Right lobe of liver (tissue), 6 donors: ENCODE measurements around the gene PPIL1. TPM values are rescaled to one million over a fixed set of nuclear protein-coding genes. Genes with fewer than 3 reads are reported as not detected.

Experiments
- ATAC-seq, 4 donors: fragments of 200-7000 bp; cut with Tn5 transposase; one replicate each; pipeline ENCODE4 v1.9.1; 2020; ENCODE audit warnings: mild to moderate bottlenecking in 4 of 4, moderate library complexity in 4 of 4
- DNase-seq, 3 donors: peaks; one replicate each; pipeline ENCODE4 v3.0.0-alpha.2; 2020
- H3K27ac ChIP-seq, 3 donors: fragments of 200-600 bp; one replicate each; pipeline ENCODE4 v1.8.0; 2022
- H3K27me3 ChIP-seq, 2 donors: fragments of 200-600 bp; one replicate each; pipeline ENCODE4 v1.8.0; 2022
- H3K36me3 ChIP-seq, 4 donors: fragments of 200-600 bp; sonication (generic) in 1 of 4; one replicate each; pipeline versions ENCODE4 v1.5.1 to v1.8.0; 2017 to 2022; ENCODE audit warnings: control low read depth in 1 of 4
- H3K4me1 ChIP-seq, 4 donors: fragments of 200-600 bp; sonication (generic) in 1 of 4; one replicate each; pipeline versions ENCODE4 v1.5.1 to v1.8.0; 2017 to 2022; ENCODE audit warnings: control low read depth in 1 of 4
- H3K4me3 ChIP-seq, 3 donors: fragments of 200-600 bp; one replicate each; pipeline ENCODE4 v1.8.0; 2022
- H3K9me3 ChIP-seq, 4 donors: fragments of 200-600 bp; sonication (generic) in 1 of 4; one replicate each; pipeline versions ENCODE4 v1.5.1 to v1.8.0; 2017 to 2022; ENCODE audit warnings: control low read depth in 1 of 4
- POLR2A ChIP-seq: fragments of 450-650 bp; IDR thresholded peaks from one replicate; pipeline ENCODE4 v1.6.1; 2017; ENCODE audit warnings: antibody characterized with exemption, mild to moderate bottlenecking
- WGBS: methylation state at CpG from one replicate; pipeline ENCODE4 v1.1.6; 2018; ENCODE audit warnings: low coverage, low lambda C conversion rate; ENCODE audit not compliant: insufficient coverage; ENCODE audit errors: missing lambda C conversion rate; 5-methylcytosine and 5-hydroxymethylcytosine counted together
- intact Hi-C, 2 donors: fragments of 100-400 bp; cut with DNase I; formaldehyde crosslinking; loops; one replicate each; pipeline versions ENCODE4 v1.11.2 to v1.14.1; 2022
- total RNA-seq, 6 experiments: library from RNA; depleted of rRNA in 2 of 6; stranded (reverse); fragments of >200 nt in 2 of 6; fragmentation: NEBNext Ultra II Directional in 3 of 6; extraction: Animal tissue kit (Norgen Biotek cat#: 25700) in 3 of 6; gene quantifications; one replicate each; pipeline versions ENCODE4 v1.1.0 to v1.2.4, GENCODE V29; 2016 to 2023
- TF ChIP-seq, protein P1 (sequence below), 4 donors: fragments of 200-600 bp in 3 of 4; fragments of 450-650 bp in 1 of 4; IDR thresholded peaks; one replicate each; pipeline versions ENCODE4 v1.5.1 to v1.8.0; 2016 to 2022; ENCODE audit warnings: antibody characterized with exemption in 4 of 4, mild to moderate bottlenecking in 2 of 4
- donor health status: DM: no; HTN: yes; CAD: no.
- donor health status: DM: no; HTN: no; CAD: no.
- donor health status: DM: no; HTN: no; CAD: no.
- donor health status: DM: no; HTN: yes; CAD: no.
- donor health status: DM: no; HTN: yes; CAD: no.

Gene PPIL1
- total RNA-seq, 6 experiments from 2014 or later, result 11.2 to 29.2 (median 16.5) TPM

DNA sequence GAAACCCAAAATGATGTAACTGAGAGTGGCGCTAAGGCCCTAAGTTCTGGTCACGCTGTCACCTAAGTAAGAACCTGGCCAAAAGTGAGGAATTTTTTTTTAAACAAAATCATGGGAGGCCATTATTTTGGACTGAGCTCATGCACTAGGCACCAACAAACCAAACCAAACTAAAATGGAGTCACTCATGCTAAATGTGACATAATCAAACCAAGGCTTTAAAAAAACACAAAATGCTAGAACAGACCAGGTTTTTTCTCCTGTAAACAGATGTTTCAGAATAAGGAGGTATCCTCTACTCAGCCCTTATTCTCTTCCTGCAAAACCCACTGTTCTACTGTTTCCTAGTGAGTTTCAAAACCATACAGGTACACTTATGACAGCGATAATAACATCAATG is 10.0 kb upstream of the PPIL1 start:
- H3K27me3 ChIP-seq, result no peaks in the 10 kb centered on the region
- no peak overlapping the region for H3K27ac ChIP-seq
- H3K4me3 ChIP-seq, result no peak overlapping the region
- no peak for TF ChIP-seq POLR2A
- TF ChIP-seq, protein P1, sequence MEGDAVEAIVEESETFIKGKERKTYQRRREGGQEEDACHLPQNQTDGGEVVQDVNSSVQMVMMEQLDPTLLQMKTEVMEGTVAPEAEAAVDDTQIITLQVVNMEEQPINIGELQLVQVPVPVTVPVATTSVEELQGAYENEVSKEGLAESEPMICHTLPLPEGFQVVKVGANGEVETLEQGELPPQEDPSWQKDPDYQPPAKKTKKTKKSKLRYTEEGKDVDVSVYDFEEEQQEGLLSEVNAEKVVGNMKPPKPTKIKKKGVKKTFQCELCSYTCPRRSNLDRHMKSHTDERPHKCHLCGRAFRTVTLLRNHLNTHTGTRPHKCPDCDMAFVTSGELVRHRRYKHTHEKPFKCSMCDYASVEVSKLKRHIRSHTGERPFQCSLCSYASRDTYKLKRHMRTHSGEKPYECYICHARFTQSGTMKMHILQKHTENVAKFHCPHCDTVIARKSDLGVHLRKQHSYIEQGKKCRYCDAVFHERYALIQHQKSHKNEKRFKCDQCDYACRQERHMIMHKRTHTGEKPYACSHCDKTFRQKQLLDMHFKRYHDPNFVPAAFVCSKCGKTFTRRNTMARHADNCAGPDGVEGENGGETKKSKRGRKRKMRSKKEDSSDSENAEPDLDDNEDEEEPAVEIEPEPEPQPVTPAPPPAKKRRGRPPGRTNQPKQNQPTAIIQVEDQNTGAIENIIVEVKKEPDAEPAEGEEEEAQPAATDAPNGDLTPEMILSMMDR (IDR thresholded peaks at IDR 0.05), result no peak
- ATAC-seq, result no peak
- peaks cover 0 to 9% (median 3%) of the 10 kb centered on the region in 4 donors for H3K4me1 ChIP-seq
- DNase-seq, result no peak
- no peaks in the 10 kb centered on the region for H3K36me3 ChIP-seq
- no peaks in the 10 kb centered on the region for H3K9me3 ChIP-seq
- intact Hi-C loops, result no loop called here
- WGBS, result 88% methylated on average over 3 of the region's 3 CpGs

DNA sequence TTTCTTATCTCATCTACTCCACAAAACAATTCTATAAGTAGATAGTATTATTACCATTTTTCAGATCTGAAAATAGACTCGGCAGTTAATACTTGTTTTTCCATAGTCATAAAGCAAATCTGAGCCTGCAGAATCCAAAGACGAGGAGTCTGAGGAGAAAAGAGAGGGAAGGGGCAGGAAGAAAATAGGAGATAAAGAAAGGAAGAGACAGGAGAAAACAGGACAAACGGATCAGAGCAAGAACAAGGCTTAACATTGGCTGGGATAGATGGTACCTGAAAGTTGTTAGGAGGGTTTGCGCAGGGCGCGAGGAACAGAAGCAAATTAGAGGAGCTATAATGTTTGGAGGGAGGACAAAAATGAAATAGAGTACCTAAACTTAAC is 639 bp upstream of the PPIL1 start:
- Histone ChIP-seq H3K27me3 (no peaks in the 10 kb centered on the region), H3K9me3 (no peaks in the 10 kb centered on the region), H3K4me1 (peaks cover 0 to 19% (median 2%) of the 10 kb centered on the region in 4 donors), H3K4me3 (peak overlapping the region; percentile 70 to 94 (median 94)), H3K36me3 (no peaks in the 10 kb centered on the region), H3K27ac (peak overlapping the region; percentile 76 to 92 (median 88))
- TF ChIP-seq, protein P1 (IDR thresholded peaks at IDR 0.05), result no peak
- TF ChIP-seq POLR2A, result no peak
- no peak for DNase-seq
- ATAC-seq, result no peak
- WGBS, result 32% methylated on average over 6 of the region's 6 CpGs
- intact Hi-C loops, result no loop called here

DNA sequence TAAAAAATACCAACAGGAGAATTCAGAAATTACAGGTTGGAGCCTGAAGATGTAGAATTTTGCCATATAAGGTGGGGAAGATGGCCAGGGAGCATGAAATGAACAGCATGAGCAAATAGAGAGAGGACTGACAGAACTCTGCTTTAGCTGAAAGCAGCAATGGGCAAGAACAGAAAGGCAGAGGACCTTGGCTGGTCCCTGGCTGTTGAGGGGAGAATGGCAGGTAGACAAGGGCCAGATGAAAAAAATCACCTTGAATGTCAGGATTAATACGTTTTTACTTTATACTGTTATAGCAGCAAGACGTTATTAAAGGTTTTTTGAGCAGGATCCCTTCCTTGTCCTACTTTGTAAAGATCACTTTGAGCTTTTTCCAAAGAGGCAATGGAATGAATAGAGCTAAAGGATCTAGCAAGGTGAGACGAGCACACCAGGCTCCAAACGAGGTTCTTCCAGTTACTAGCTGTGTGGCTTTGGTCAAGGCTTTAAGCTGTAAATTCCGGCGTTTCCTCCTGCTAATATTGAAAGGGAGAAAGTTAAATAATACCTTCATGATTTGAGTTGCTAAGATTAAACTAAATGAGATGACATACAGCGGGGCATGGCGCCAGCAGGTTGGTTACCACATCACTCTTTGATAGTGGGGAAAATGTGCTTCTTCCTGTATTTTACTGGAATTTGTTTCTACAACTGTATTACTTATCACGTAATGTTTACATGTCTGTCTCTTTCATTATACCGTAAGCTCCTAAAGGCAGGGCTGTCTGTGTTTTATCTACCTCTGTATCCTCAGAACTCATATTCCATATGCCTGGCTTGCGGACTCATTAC is 776 bp downstream of the PPIL1 start:
- peak in 1 of 3 donors; percentile 75 for DNase-seq
- WGBS, result 5% methylated on average over 11 of the region's 11 CpGs
- H3K4me1 ChIP-seq, result peaks cover 0 to 19% (median 2%) of the 10 kb centered on the region in 4 donors
- intact Hi-C loops, result no loop called here
- H3K9me3 ChIP-seq, result no peaks in the 10 kb centered on the region
- TF ChIP-seq, protein P1 (IDR thresholded peaks at IDR 0.05), result peak in 2 of 4 donors; percentile 5 to 17
- no peak for TF ChIP-seq POLR2A
- H3K27me3 ChIP-seq, result no peaks in the 10 kb centered on the region
- peak overlapping the region in 2 of 3 donors; percentile 88 to 92 for H3K27ac ChIP-seq
- H3K36me3 ChIP-seq, result no peaks in the 10 kb centered on the region
- peak in 3 of 4 donors; percentile 1 to 47 (median 8) for ATAC-seq
- peak overlapping the region; percentile 70 to 94 (median 94) for H3K4me3 ChIP-seq

DNA sequence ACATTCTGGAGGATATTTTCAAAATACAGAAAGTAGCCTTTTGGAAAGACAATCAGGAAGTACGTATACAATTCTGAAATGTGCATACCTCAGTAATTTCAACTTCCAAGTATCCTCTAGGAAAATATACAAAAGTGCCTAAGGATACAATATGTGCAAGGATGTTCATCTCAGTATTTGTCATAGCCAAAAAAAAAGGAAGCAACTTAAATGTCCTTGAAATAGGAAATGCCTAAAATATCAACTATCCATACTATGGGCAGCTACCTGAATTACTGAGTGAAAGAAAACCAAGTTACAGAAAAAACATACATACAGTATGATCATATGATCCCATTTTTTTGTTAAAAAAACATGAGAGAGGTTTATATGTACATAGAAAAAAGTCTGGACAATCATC is 1.5 kb downstream of the PPIL1 start:
- Histone ChIP-seq H3K4me1 (peaks cover 0 to 19% (median 2%) of the 10 kb centered on the region in 4 donors), H3K36me3 (no peaks in the 10 kb centered on the region), H3K27me3 (no peaks in the 10 kb centered on the region), H3K9me3 (no peaks in the 10 kb centered on the region), H3K4me3 (no peak overlapping the region), H3K27ac (no peak overlapping the region)
- DNase-seq (no peak), ATAC-seq (no peak)
- 85% methylated on average over 1 of the region's 1 CpG for WGBS
- no peak for TF ChIP-seq POLR2A
- TF ChIP-seq, protein P1 (IDR thresholded peaks at IDR 0.05), result no peak
- intact Hi-C loops, result no loop called here
